ENCODE measurements around the gene PJVK.

The PJVK gene

DNA sequence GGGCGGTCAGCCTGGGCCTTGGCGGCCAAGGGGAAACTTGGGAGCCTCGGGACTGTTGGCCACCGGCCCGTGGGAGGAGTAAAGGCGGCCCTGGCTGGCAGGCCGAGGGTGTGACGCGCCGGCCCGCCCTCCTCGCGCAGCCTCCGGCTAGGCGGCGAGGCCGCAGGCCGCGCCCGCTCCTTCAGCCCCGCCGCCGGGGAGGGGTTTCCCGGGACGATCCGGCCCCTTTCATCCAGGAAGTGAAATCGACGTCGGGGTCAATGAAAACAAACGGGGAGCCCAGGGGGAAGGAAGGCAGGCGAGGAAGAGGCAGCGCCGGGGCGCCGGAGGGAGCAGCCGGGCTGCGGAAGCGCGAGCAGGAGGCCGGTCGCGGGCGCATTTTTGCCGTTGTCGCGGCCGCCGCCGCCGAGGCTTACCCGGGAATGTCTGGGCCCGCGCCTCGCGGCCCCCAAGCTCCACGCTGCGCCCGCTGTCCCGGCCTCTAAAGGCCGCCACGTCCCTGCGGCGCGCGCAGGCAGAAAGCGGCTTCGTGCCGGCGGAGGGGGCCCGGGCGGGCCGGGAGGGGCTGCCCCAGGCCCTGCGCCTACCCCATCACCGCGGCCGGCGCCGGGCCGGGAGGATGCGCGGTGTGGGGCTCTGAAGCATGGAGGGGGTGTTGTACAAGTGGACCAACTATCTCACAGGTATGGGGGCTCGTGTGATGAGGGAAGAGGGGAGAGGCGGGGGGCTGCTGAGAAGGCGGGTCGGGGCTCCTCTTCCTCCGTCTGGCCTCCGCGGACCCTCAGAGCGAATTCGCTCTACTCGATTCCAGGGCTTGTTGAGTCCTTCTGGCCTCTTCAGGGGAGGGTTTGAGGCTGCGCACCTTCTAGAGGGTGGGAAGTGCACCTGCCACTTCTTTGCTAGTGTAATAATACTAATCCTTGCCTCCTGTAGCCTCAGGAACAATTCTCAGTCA, 29.3 kb downstream of the PJVK start, which contains the start of gene PLEKHA3:
Gene PLEKHA3 (plus strand): TSS at position 231 of the 955 bp plus-strand sequence. CDS start 413 bp downstream, at position 644.
- DNase-seq (ENCODE audit: low read depth): peak; percentile 58

DNA sequence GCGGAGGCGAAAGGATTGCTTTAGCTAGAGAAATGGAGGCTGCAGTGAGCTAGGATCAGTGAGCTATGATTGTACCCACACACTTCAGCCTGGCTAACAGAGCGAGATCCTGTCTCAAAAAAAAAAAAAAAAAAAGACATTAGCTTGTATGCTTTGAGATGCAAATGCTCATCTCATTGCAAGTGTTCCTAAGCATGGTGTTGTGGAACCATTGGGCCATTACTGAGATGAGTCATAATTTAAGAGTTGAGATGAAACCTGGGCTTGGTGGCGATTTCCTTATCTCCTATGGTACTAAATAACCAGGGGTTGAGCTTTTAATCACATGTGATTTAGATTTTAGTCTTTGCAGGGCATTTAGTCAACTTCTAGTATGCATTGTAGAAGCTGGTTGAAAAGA, 31.3 kb downstream of the PJVK start:
- no peak for DNase-seq (ENCODE audit: low read depth)

DNA sequence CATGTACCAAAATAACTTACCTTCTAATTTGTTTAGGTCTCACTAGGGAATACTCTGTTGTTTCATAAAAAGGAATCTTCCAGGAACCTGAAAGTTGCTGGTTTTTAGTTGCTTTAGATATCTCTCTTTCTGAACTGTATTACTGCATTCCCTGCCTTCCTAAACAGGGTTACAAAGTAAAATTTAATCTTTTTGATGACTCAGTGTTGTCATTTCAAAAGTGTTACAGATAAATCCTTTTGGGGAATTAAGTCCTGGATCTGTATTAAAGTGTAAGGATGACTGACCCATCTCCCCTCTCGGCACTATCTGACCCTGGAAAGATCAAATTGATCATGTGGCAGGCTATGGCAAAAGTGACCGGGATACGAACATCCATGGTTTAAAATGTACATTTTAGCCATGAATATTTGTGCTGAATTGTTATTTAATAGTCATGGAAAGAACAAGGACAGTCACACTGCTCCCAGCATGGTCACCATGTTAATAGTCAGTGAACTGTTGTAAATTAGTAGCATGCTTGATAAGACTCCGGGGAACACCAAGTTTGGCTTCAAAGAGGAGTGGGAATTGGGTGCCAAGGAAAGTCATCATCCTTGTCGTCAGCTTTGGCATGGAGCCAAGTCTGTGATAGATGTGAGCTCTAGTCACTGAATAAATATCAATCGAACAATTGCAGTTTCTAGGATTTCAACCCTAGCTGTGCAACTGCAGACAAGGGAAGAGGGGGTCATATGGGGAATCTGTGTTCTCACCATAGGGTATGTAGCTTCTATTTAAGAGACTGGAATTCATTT, 33.3 kb downstream of the PJVK start:
- no peak for DNase-seq (ENCODE audit: low read depth)

- no peak for DNase-seq (ENCODE audit: low read depth)
These were observed 34.2 kb downstream of the PJVK start for GRCh38 chr2:178485356-178485755.

- no peak for DNase-seq (ENCODE audit: low read depth)
These were observed 40.4 kb downstream of the PJVK start for GRCh38 chr2:178491612-178492011.

GRCh38 chr2:178496049-178496448, 44.9 kb downstream of the PJVK start:
- DNase-seq (ENCODE audit: low read depth): no peak

DNA sequence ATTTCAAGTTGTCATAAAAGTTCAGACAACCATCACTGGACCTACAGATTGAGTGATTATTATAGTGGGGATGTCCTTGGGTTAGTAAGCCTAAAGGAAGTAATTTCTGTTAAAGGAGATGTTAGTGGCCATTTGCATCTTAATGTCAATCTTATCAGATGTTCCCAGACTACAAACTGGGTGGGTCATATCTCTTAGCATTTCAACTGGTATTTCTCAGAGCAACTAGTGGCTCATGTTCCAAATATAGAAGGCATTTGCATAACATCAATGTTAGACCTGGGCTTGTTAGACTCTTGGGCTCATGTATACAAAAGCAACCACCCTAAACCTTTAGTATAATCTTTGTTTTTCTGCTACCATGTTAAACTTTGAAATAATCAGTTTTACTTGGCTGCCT, 47.0 kb downstream of the PJVK start:
- DNase-seq (ENCODE audit: low read depth): no peak

GRCh38 chr2:178499640-178500039, 48.5 kb downstream of the PJVK start:
- DNase-seq (ENCODE audit: low read depth): no peak

GRCh38 chr2:178502751-178503150, 51.6 kb downstream of the PJVK start:
- no peak for DNase-seq (ENCODE audit: low read depth)

DNA sequence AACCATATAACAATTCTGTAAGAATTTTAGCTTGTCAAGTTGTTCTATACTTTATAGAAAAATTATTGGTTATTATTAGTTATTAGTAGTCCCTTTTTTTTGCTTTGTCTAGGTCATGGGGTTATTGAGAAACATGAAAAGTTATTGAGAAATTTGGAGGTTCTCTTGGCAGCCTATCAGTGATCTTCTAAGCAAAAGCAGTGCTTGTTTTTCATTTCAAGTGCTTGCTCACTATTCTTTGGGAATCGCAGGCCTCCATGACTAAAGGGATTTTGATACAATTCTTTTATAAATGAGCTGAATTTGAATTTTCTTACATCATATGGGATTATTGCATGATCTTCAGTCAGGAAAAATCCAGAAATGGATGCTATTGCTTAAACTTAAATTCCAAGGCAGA, 54.9 kb downstream of the PJVK start:
- DNase-seq (ENCODE audit: low read depth): no peak

- DNase-seq (ENCODE audit: low read depth): no peak
These were observed 55.3 kb downstream of the PJVK start for GRCh38 chr2:178506524-178506923.

GRCh38 chr2:178506949-178507348, 55.8 kb downstream of the PJVK start:
- DNase-seq (ENCODE audit: low read depth): no peak

GRCh38 chr2:178508646-178509045, 57.5 kb downstream of the PJVK start:
- no peak for DNase-seq (ENCODE audit: low read depth)

DNA sequence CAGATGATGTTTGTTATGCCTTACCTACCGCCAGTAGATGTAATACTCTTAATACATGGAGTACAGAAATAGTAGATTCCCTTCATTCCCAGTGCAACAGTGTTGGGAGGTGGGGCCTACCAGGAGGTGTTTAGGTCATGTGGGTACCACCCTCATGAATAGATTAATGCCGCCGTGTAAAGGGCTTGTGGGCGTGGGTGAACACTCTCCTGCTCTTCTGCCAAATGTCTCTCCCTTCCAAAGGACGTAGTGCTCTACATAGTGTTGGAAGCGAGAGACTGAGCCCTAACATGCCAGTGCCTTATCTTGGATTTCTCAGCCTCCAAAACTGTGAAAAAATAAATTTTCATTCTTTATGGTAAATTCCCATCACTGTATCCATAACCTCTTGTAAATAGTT, 59.2 kb downstream of the PJVK start:
- DNase-seq (ENCODE audit: low read depth): no peak

Data from activated T-cell treated with anti-CD3 and anti-CD28 coated beads for 1 hour (primary cell).